NCI-H2227 treated with DMSO at 0.1 percent for 48 hours (cell line): Measurements from ENCODE around the gene DOCK4.

ENCODE experiments used
- DNase-seq: peaks from one replicate; lab custom pipeline; 2025; lab: John Stamatoyannopoulos, UW

DOCK4 gene

GRCh38 chr7:112188257-112188656 lies 17.9 kb downstream of the DOCK4 start:
- DNase-seq = no peak

DNA sequence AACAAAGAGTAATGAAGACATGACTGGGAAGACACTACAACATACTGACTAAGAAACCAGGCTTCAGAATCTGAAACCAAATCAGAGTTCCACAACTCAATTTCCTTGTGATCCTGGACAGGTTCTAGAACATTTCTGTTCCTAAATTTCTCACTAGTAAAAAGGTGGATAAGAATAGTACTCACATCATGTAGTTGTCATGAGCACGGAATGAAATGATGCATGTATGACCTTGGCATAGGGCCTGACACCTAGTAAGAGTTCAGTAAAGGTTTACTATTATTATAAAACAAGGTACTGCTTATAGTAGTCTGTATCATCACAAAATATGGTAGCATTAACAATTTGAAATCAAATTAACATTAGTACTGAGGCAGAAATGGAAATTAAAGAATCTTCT lies 19.9 kb downstream of the DOCK4 start:
- no peak for DNase-seq

DNA sequence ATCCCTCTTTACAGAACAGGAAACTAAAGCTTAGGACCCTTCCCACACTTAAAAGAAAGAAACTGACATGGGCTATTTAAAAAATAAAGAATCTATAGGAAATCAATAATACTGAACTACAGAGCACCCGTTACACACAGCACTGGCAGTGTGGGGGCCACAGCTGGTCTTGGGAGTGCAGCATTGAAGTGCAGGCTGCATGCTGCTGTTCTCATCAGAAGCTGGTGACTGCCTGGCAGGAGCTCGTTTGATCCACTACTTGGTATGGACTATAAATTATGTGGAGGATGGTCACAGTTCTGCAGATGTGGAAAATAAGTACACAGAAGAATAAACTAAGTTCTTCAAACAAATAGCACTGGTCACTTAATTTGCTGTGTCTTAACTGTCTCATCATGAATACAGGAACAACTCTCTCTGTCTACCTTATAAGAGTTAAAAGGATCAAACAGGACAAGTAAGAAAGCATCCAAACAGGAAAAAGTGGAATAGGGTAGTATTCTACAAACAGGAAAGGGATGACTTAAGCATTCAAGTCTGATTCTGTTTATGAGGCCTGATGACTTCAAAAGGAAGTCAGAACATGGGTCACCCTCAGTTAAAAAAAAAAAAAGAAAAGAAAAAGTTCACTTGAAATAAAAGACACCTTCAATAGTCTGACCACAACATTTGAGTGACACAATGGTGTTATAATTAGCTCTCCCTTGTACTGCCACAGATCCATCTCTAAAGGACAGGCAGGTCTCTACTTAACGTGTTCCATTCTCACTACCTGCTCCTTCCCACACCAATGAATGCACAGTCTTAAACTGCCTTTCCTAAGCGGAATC lies 21.0 kb downstream of the DOCK4 start:
- DNase-seq = no peak

GRCh38 chr7:112184455-112184854 lies 21.7 kb downstream of the DOCK4 start:
- no peak for DNase-seq

DNA sequence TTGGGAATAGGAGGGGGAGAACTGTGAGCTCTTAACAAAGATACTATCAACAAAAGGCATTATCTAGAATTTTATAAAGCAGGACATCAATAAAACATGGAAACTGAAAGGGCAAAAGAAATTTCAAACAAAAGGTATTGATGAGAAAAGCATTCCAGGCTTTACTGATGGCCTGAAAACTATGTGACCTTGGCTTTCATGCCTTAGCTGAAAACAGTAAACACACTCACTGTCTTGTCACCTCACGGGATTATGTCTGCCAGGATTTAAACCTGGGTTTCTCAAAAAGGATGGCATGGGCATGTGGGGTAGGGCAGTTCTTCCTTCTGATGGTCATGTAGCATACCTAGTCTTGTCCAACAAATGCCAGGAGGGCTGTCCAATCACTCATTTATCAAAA lies 22.9 kb downstream of the DOCK4 start:
- no peak for DNase-seq

- DNase-seq = no peak
These were observed 23.4 kb downstream of the DOCK4 start for GRCh38 chr7:112182749-112183148.

GRCh38 chr7:112180223-112180622 lies 26.0 kb downstream of the DOCK4 start:
- DNase-seq = no peak

GRCh38 chr7:112176693-112177415 lies 29.3 kb downstream of the DOCK4 start:
- DNase-seq = no peak

- DNase-seq = no peak
These were observed 30.0 kb downstream of the DOCK4 start for GRCh38 chr7:112176241-112176640.

GRCh38 chr7:112174192-112174591 lies 32.0 kb downstream of the DOCK4 start:
- DNase-seq = no peak

DNA sequence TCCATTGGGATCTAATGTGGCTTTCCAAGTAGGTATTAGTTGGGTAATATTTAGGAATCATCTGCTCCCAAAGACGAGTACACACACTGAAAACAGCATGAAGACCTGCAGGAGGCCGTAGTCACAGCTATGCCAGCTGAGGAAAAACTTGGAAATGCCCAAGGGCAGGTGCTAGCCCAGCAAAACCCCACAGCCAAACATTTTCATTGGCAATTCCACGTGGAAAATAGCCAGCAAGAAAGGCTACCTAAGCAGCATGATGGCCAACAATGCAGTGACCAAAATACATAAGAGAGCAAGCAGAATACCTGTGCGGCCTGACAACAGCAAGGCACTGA lies 32.7 kb downstream of the DOCK4 start:
- no peak for DNase-seq

- DNase-seq = no peak
These were observed 33.2 kb downstream of the DOCK4 start for GRCh38 chr7:112172870-112173567.

- DNase-seq = no peak
These were observed 34.5 kb downstream of the DOCK4 start for GRCh38 chr7:112171673-112172072.

- DNase-seq = no peak
These were observed 37.3 kb downstream of the DOCK4 start for GRCh38 chr7:112168915-112169314.

GRCh38 chr7:112167147-112167546 lies 39.1 kb downstream of the DOCK4 start:
- DNase-seq = no peak

- DNase-seq = peak; percentile 45
These were observed 43.3 kb downstream of the DOCK4 start for GRCh38 chr7:112162784-112163506.

GRCh38 chr7:112162142-112162766 lies 43.9 kb downstream of the DOCK4 start:
- peak; percentile 76 for DNase-seq

GRCh38 chr7:112161253-112162141 lies 44.7 kb downstream of the DOCK4 start:
- no peak for DNase-seq

GRCh38 chr7:112160771-112161150 lies 45.4 kb downstream of the DOCK4 start:
- no peak for DNase-seq

DNA sequence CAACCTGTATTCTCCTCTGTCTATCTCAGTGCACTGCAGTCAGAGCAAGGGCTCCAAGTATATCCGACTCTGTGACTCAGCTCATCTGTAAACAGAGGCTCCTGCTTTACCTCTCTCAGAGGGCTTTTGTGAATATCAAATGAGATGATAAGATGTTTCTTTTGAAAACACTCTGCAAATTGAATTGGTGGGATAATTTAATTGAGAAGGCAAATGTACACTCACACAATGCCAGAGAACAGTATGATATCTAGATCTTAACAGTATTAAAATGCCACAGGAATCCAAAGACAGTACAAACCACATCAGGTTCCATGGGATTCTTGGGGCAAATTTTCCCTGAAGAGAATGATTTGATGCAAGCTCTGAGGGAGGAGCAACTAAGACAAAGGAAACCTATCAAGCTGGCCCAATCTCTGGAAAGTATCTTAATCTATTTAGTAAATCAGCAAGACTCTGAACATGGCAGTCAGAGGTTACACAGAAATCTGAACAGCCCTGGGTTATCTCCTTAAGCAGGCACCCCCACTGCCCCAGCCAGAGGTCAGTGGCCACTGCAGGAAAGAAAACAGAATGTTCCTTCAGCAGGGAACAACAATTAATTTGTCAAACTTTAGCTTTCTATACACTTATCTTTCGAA lies 45.9 kb downstream of the DOCK4 start:
- DNase-seq = no peak
